Endodermal cell (in vitro differentiated cells): ENCODE measurements around the gene SLC4A1AP. TPM values are rescaled to one million over a fixed set of nuclear protein-coding genes. Genes with fewer than 3 reads are reported as not detected.
"Not testable (repeated sequence)": the region's sequence is repeated elsewhere in the genome, so short reads cannot be mapped to it uniquely, and the experiment has no call there.

Experiments
- DNase-seq: peaks from one replicate; pipeline ENCODE4 v3.0.0-alpha.2; 2017
- H3K27ac ChIP-seq: 2 replicates; pipeline ENCODE4 v1.5.1; 2013; ENCODE audit warnings: mild to moderate bottlenecking, low read depth, low read length, moderate library complexity
- H3K27me3 ChIP-seq: 2 replicates; pipeline ENCODE4 v1.6.1; 2013; ENCODE audit warnings: mild to moderate bottlenecking, low read length, moderate library complexity; ENCODE audit not compliant: insufficient read depth, control insufficient read depth, poor library complexity, severe bottlenecking
- H3K36me3 ChIP-seq: 2 replicates; pipeline ENCODE4 v1.7.0; 2013; ENCODE audit warnings: mild to moderate bottlenecking, low read length, moderate library complexity; ENCODE audit not compliant: control insufficient read depth, insufficient read depth
- H3K4me1 ChIP-seq: one replicate; pipeline ENCODE4 v1.7.0; 2013; ENCODE audit warnings: low read length; ENCODE audit not compliant: control insufficient read depth, insufficient read depth
- H3K4me3 ChIP-seq: 2 replicates; pipeline ENCODE4 v1.5.1; 2013; ENCODE audit warnings: mild to moderate bottlenecking, low read length, moderate library complexity
- H3K9ac ChIP-seq: 2 replicates; pipeline ENCODE4 v1.6.1; 2013; ENCODE audit warnings: mild to moderate bottlenecking, low read length, moderate library complexity; ENCODE audit not compliant: poor library complexity, severe bottlenecking; ENCODE audit errors: extremely low read depth
- H3K9me3 ChIP-seq: 2 replicates; pipeline ENCODE4 v1.6.1; 2013; ENCODE audit warnings: mild to moderate bottlenecking, low read length, moderate library complexity; ENCODE audit not compliant: control insufficient read depth
- H3K27ac Mint-ChIP-seq: 2 replicates; pipeline ENCODE4 v1.8.0; 2020; ENCODE audit warnings: mixed read lengths
- H3K27me3 Mint-ChIP-seq: 2 replicates; pipeline ENCODE4 v1.8.0; 2021; ENCODE audit warnings: mild to moderate bottlenecking, mixed read lengths; ENCODE audit not compliant: insufficient read depth
- H3K36me3 Mint-ChIP-seq: 2 replicates; pipeline ENCODE4 v1.8.0; 2020; ENCODE audit warnings: low read depth, mixed read lengths
- H3K4me1 Mint-ChIP-seq: 2 replicates; pipeline ENCODE4 v1.8.0; 2020; ENCODE audit warnings: mixed read lengths
- H3K4me3 Mint-ChIP-seq: 2 replicates; pipeline ENCODE4 v1.8.0; 2020; ENCODE audit warnings: mild to moderate bottlenecking, moderate library complexity, mixed read lengths
- H3K9me3 Mint-ChIP-seq: 2 replicates; pipeline ENCODE4 v1.8.0; 2020; ENCODE audit warnings: mild to moderate bottlenecking, mixed read lengths
- WGBS, 2 experiments: methylation state at CpG; one replicate each; pipeline versions ENCODE4 v1.1.5 to v1.1.7; 2013; ENCODE audit warnings: missing lambda C conversion rate in 2 of 2, mixed read lengths in 1 of 2; ENCODE audit not compliant: insufficient coverage in 1 of 2, insufficient read length in 1 of 2; 5-methylcytosine and 5-hydroxymethylcytosine counted together
- total RNA-seq, 2 donors: library from RNA; stranded (reverse); fragmentation: NEBNext Ultra II Directional in 1 of 2; extraction: Animal tissue kit (Norgen Biotek cat#: 25700) in 1 of 2; gene quantifications; 2 replicates in 1 of 2; 3 replicates in 1 of 2; pipeline ENCODE4 v1.2.1, GENCODE V29; 2021
- TF ChIP-seq, protein P1 (sequence below): fragments of 200-600 bp; sonication (generic); conservative IDR thresholded peaks from 2 replicates; pipeline ENCODE4 v1.5.0; 2021; ENCODE audit warnings: antibody characterized with exemption, mild to moderate bottlenecking

SLC4A1AP gene
- total RNA-seq, 2 donors from 2014 or later, result 24.7 to 24.9 TPM

DNA sequence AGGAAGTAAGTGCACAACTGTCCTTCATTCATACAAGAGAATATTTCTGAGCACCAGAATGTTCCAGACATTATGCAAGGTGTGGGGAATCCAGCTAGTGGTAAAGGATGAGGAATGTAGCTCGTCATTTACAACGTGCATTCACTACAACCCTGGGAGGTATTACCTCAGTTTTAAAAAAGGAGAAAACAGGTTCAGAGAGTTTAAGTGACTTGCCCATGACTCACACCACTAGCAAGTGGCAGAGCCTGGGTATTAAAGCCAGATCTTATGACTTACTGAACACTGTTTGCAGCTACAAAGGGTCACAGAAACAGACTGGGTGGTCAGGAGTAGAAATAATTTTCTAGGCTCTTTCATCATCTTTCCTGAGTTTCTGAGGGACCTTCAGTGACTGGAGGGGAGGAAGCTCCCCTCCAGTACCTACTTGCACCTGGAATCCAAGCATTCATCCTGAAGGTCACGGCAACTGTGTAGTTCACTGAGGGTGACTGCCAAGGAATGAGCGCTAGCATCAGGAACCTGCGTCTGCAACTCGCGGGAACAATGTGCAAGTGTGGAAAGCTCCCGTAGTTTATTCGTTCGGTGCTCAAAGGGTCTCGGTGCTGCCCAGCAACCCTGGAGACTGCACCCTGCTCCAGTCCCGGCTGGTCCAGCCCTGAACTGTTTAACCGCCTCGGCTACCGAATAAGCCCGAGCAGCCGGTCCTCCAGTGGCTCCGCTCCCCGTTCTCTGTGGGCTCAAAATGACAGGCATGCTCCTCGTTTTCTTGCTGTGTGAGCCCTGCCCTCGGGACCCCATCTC lies 35.5 kb upstream of the SLC4A1AP start:
- Mint-ChIP-seq H3K27me3 (no peaks in the 10 kb centered on the region), H3K4me1 (peaks cover 11% of the 10 kb centered on the region), H3K4me3 (no peak overlapping the region), H3K9me3 (no peaks in the 10 kb centered on the region), H3K27ac (no peak overlapping the region), H3K36me3 (peaks cover 29% of the 10 kb centered on the region)
- 7 to 13% methylated on average over 7 to 21 of the region's 21 CpGs for WGBS, 2 experiments
- no peaks in the 10 kb centered on the region for H3K27me3 ChIP-seq
- H3K4me1 ChIP-seq, result no peaks in the 10 kb centered on the region
- H3K36me3 ChIP-seq, result peaks cover 46% of the 10 kb centered on the region
- no peaks in the 10 kb centered on the region for H3K9me3 ChIP-seq
- TF ChIP-seq, protein P1, sequence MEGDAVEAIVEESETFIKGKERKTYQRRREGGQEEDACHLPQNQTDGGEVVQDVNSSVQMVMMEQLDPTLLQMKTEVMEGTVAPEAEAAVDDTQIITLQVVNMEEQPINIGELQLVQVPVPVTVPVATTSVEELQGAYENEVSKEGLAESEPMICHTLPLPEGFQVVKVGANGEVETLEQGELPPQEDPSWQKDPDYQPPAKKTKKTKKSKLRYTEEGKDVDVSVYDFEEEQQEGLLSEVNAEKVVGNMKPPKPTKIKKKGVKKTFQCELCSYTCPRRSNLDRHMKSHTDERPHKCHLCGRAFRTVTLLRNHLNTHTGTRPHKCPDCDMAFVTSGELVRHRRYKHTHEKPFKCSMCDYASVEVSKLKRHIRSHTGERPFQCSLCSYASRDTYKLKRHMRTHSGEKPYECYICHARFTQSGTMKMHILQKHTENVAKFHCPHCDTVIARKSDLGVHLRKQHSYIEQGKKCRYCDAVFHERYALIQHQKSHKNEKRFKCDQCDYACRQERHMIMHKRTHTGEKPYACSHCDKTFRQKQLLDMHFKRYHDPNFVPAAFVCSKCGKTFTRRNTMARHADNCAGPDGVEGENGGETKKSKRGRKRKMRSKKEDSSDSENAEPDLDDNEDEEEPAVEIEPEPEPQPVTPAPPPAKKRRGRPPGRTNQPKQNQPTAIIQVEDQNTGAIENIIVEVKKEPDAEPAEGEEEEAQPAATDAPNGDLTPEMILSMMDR, result no peak
- peak overlapping the region; percentile 47 for H3K27ac ChIP-seq
- peak; percentile 47 for DNase-seq
- peak overlapping the region; percentile 97 for H3K4me3 ChIP-seq
- H3K9ac ChIP-seq, result peak overlapping the region; percentile 80

DNA sequence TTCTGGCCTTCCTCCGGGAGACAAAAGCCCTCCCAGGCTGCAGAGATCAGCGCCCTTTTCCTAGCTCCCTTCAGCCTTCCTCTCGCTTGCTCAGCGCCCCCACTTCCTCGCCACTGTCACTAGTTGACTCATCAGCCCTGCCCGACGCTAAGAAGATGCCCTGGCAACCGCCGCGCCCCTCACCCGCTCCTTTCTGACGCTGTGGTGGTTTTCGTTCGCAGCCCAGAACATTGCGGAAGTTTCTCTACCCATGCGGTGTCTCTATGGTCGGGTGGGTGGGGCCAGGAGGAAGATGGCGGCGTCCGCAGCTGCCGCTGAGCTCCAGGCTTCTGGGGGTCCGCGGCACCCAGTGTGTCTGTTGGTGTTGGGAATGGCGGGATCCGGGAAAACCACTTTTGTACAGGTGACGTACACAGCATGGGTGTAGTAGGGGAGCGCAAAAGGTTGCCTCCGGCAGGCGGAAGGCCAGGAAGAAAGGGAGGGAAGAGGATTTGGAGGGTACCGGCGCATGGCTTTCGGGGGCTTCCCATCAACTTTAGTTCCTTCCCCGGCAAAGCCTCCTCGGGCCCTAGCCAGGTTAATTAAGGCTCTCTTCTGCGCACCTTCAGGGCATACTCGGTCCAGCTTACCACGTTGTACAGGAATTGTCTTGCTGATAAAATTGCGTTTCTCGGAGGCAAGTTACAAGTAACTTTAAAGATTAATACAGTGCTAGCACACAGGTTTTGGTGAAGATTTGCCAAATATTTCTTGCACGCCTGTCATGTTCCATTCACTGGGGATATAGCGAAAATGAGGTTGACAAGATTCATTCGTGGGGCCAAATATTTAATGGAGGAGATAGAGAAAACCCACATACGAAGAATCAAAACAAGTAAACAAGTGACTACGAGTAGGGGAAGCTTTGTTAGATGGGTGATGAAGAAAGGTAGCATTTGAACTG lies 34.7 kb upstream of the SLC4A1AP start, which contains the start of the genes CCDC121 and GPN1:
CCDC121 (minus strand) TSS at position 246 of the 943 bp plus-strand sequence. CDS start 1,213 bp downstream, outside the sequence.
GPN1 (plus strand) TSS at position 284 of the 943 bp plus-strand sequence; CDS start at position 293, 9 bp downstream.
- Histone ChIP-seq H3K9ac (peak within 1 kb of the TSS; percentile 80), H3K27ac (peak within 1 kb of the TSS; percentile 47), H3K4me3 (peak within 1 kb of the TSS; percentile 97), H3K36me3 (peaks cover 46% of the 10 kb centered on the region), H3K4me1 (no peaks in the 10 kb centered on the region), H3K9me3 (no peaks in the 10 kb centered on the region), H3K27me3 (no peaks in the 10 kb centered on the region)
- TF ChIP-seq, protein P1, result no peak
- Mint-ChIP-seq H3K36me3 (peaks cover 29% of the 10 kb centered on the region), H3K4me3 (no peak within 1 kb of the TSS), H3K4me1 (peaks cover 11% of the 10 kb centered on the region), H3K27me3 (no peaks in the 10 kb centered on the region), H3K9me3 (no peaks in the 10 kb centered on the region), H3K27ac (no peak within 1 kb of the TSS)
- 2 to 8% methylated on average over 18 to 44 of the region's 44 CpGs for WGBS, 2 experiments
- peak; percentile 94 for DNase-seq

DNA sequence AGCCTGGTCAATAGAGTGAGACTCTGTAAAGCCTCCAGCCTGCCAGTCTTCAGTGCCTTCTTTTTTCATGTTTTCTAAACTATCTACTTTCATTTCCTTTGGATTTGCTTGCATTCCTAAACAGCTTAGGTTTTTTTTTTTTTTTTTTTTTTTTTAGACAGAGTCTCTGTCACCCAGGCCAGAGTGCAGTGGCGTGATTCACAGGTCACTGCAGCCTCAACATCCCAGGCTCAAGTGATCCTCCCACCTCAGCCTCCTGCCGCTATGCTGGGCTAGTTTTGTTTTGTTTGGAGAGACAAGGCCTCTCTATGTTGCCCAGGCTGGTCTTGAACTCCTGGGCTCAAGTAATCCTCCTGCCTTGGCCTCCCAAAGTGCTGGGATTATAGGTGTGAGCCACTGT lies 33.4 kb upstream of the SLC4A1AP start:
- not testable (repeated sequence) for DNase-seq, H3K27ac Mint-ChIP-seq, H3K4me3 ChIP-seq, H3K9me3 Mint-ChIP-seq, H3K4me1 ChIP-seq, H3K9ac ChIP-seq, H3K27me3 ChIP-seq, H3K9me3 ChIP-seq, H3K4me3 Mint-ChIP-seq, H3K27ac ChIP-seq, H3K27me3 Mint-ChIP-seq
- peaks cover 37% of the 10 kb centered on the region for H3K36me3 Mint-ChIP-seq
- peaks cover 11% of the 10 kb centered on the region for H3K4me1 Mint-ChIP-seq
- 91% methylated on average over 2 of the region's 2 CpGs; no CpG with 5 or more reads in 1 of the 2 experiments for WGBS, 2 experiments
- H3K36me3 ChIP-seq, result peaks cover 48% of the 10 kb centered on the region
